Mesendoderm (in vitro differentiated cells): ENCODE data around the gene PANK1.

Source experiments
- DNase-seq: peaks from one replicate; pipeline ENCODE4 v3.0.0; 2013
- H2AK5ac ChIP-seq: 2 replicates; pipeline ENCODE4 v1.6.1; 2013; ENCODE audit warnings: low read length, inconsistent platforms
- H2BK120ac ChIP-seq: 2 replicates; pipeline ENCODE4 v1.6.1; 2013; ENCODE audit warnings: low read depth, mild to moderate bottlenecking, low read length, moderate library complexity, mixed read lengths
- H2BK15ac ChIP-seq: replicated peaks from 2 replicates; pipeline ENCODE4 v1.6.1; 2013; ENCODE audit warnings: low read depth, mild to moderate bottlenecking, moderate library complexity
- H2BK5ac ChIP-seq: 2 replicates; pipeline ENCODE4 v1.6.1; 2013; ENCODE audit warnings: low read length, inconsistent platforms
- H3K18ac ChIP-seq: 2 replicates; pipeline ENCODE4 v1.6.1; 2013; ENCODE audit warnings: mild to moderate bottlenecking, low read length, mixed read lengths
- H3K23ac ChIP-seq: one replicate; pipeline ENCODE4 v1.6.1; 2013; ENCODE audit warnings: low read length
- H3K27ac ChIP-seq: 2 replicates; pipeline ENCODE4 v1.5.1; 2013; ENCODE audit warnings: low read depth, mild to moderate bottlenecking, inconsistent platforms, low read length, moderate library complexity
- H3K27me3 ChIP-seq: 2 replicates; pipeline ENCODE4 v1.6.1; 2013; ENCODE audit warnings: low read length, control low read depth, mild to moderate bottlenecking, inconsistent platforms; ENCODE audit not compliant: insufficient read depth, poor library complexity
- H3K36me3 ChIP-seq: 2 replicates; pipeline ENCODE4 v1.6.1; 2013; ENCODE audit warnings: low read length, inconsistent platforms; ENCODE audit not compliant: control insufficient read depth, insufficient read depth
- H3K4ac ChIP-seq: one replicate; pipeline ENCODE4 v1.6.1; 2013; ENCODE audit warnings: low read depth, mild to moderate bottlenecking, low read length, moderate library complexity
- H3K4me1 ChIP-seq: 2 replicates; pipeline ENCODE4 v1.6.1; 2013; ENCODE audit warnings: low read depth, low read length, inconsistent platforms; ENCODE audit not compliant: control insufficient read depth
- H3K4me2 ChIP-seq: 2 replicates; pipeline ENCODE4 v1.6.1; 2013; ENCODE audit warnings: low read length
- H3K4me3 ChIP-seq: 2 replicates; pipeline ENCODE4 v1.5.1; 2013; ENCODE audit warnings: mild to moderate bottlenecking, low read length
- H3K56ac ChIP-seq: one replicate; pipeline ENCODE4 v1.6.1; 2013; ENCODE audit warnings: low read length
- H3K79me1 ChIP-seq: 2 replicates; pipeline ENCODE4 v1.6.1; 2013; ENCODE audit warnings: low read length, inconsistent platforms
- H3K79me2 ChIP-seq: 2 replicates; pipeline ENCODE4 v1.6.1; 2013; ENCODE audit warnings: mild to moderate bottlenecking, low read length; ENCODE audit not compliant: control insufficient read depth, insufficient read depth
- H3K9ac ChIP-seq: 2 replicates; pipeline ENCODE4 v1.6.1; 2013; ENCODE audit warnings: low read length, inconsistent platforms
- H4K5ac ChIP-seq: one replicate; pipeline ENCODE4 v1.6.1; 2013; ENCODE audit warnings: low read length
- H4K8ac ChIP-seq: one replicate; pipeline ENCODE4 v1.6.1; 2013; ENCODE audit warnings: low read depth, mild to moderate bottlenecking, control low read depth, low read length, moderate library complexity
- WGBS: extraction: QIAGEN DNeasy Blood & Tissue Kit; methylation state at CpG from one replicate; pipeline ENCODE4 v1.1.7; 2013; ENCODE audit warnings: low lambda C conversion rate, missing lambda C conversion rate; ENCODE audit not compliant: insufficient coverage; ENCODE audit errors: extremely low coverage; 5-methylcytosine and 5-hydroxymethylcytosine counted together

The PANK1 gene

DNA sequence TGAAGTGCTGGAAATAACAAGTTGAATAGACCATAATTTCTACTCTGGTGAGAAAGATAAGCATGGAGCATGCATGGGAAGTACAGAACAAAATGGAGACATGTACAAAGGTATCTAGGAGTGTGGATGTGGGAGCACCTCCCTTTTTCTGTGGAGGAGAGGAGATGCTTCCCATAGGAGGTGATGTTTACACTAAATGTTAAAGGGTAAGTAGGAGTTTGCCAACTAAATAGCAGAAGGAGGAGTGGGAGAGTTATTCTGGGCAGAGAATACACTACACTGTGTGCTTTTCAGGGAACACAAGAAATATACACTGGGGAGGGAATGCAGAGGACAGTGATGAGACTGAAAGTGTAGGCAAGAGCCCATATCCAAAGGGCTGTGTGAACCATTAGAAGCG, 21.1 kb upstream of the PANK1 start:
- Histone ChIP-seq H2BK120ac (no peak overlapping the region), H3K27me3 (no peaks in the 10 kb centered on the region), H2BK15ac (no peak overlapping the region), H4K5ac (no peak overlapping the region), H3K36me3 (no peaks in the 10 kb centered on the region), H3K18ac (no peak overlapping the region), H3K4me2 (no peak overlapping the region), H3K56ac (no peak overlapping the region), H2AK5ac (no peak overlapping the region), H3K23ac (no peak overlapping the region), H3K9ac (no peak overlapping the region), H3K4me3 (no peak overlapping the region), H4K8ac (no peak overlapping the region), H3K79me1 (no peaks in the 10 kb centered on the region), H3K4me1 (no peaks in the 10 kb centered on the region), H3K27ac (no peak overlapping the region), H3K79me2 (no peaks in the 10 kb centered on the region), H3K4ac (no peak overlapping the region), H2BK5ac (no peak overlapping the region)
- WGBS = no CpG with 5 or more reads among the region's 1 CpG
- no peak for DNase-seq

DNA sequence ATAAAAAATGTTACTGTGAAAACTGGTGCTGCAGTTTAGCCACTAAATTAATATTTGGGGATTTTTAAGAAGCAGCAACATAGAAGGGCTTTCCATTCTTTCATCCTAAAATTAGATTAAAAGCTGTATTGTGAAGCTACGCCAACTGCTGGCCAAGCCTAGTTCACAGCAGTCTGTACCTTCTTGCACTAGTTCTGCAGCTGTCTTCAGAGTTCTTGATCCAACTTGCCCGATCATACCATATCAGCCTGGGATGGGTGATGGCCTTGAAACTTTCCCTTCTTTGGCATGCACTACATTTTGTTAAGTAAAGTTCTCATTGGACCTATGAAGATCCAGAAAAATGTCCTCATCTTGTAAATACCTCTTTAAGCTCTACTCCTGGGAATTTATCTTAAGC, 20.3 kb upstream of the PANK1 start:
- Histone ChIP-seq H2BK5ac (no peak overlapping the region), H3K36me3 (no peaks in the 10 kb centered on the region), H3K23ac (no peak overlapping the region), H3K4me3 (no peak overlapping the region), H4K8ac (no peak overlapping the region), H2BK15ac (no peak overlapping the region), H3K79me2 (no peaks in the 10 kb centered on the region), H3K4me1 (no peaks in the 10 kb centered on the region), H3K79me1 (no peaks in the 10 kb centered on the region), H3K27ac (no peak overlapping the region), H3K18ac (no peak overlapping the region), H3K4ac (no peak overlapping the region), H3K9ac (no peak overlapping the region), H2AK5ac (no peak overlapping the region), H2BK120ac (no peak overlapping the region), H3K56ac (no peak overlapping the region), H3K27me3 (no peaks in the 10 kb centered on the region), H4K5ac (no peak overlapping the region), H3K4me2 (no peak overlapping the region)
- no peak for DNase-seq
- no CpG with 5 or more reads among the region's 2 CpGs for WGBS

DNA sequence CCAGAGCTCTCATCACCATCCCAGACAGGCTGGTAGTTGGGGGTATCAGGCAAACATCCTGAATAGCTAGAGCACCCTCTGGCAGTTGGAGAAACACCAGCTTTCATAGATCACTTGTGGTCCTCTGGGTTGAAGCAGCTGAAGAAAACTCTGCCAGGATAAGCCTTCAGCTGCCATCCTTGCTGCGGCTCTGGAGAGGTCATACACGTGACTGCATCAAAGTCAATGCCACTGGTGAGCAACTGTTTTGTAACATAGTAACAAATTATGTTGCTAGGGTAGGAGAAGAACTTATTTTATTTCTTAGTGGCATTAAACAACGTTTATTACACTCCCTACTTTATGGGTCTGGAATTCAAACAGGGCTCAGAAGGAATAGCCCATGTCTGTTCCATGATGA, 19.2 kb upstream of the PANK1 start:
- Histone ChIP-seq H3K18ac (no peak overlapping the region), H3K4ac (no peak overlapping the region), H3K79me2 (no peaks in the 10 kb centered on the region), H2BK15ac (no peak overlapping the region), H3K4me3 (no peak overlapping the region), H3K27ac (no peak overlapping the region), H3K36me3 (no peaks in the 10 kb centered on the region), H2AK5ac (no peak overlapping the region), H4K8ac (no peak overlapping the region), H3K9ac (no peak overlapping the region), H3K27me3 (no peaks in the 10 kb centered on the region), H3K4me1 (no peaks in the 10 kb centered on the region), H3K79me1 (no peaks in the 10 kb centered on the region), H2BK5ac (no peak overlapping the region), H3K23ac (no peak overlapping the region), H4K5ac (no peak overlapping the region), H3K4me2 (no peak overlapping the region), H3K56ac (no peak overlapping the region), H2BK120ac (no peak overlapping the region)
- WGBS = no CpG with 5 or more reads among the region's 3 CpGs
- DNase-seq = no peak

- Histone ChIP-seq H3K79me1 (no peaks in the 10 kb centered on the region), H3K4me2 (no peak overlapping the region), H3K36me3 (no peaks in the 10 kb centered on the region), H4K8ac (no peak overlapping the region), H3K4ac (no peak overlapping the region), H3K79me2 (no peaks in the 10 kb centered on the region), H3K4me3 (no peak overlapping the region), H3K27ac (no peak overlapping the region), H3K4me1 (no peaks in the 10 kb centered on the region), H4K5ac (no peak overlapping the region), H3K23ac (no peak overlapping the region), H2BK5ac (no peak overlapping the region), H3K9ac (no peak overlapping the region), H3K56ac (no peak overlapping the region), H2BK120ac (no peak overlapping the region), H3K27me3 (no peaks in the 10 kb centered on the region), H3K18ac (no peak overlapping the region), H2AK5ac (no peak overlapping the region), H2BK15ac (no peak overlapping the region)
- no CpG with 5 or more reads among the region's 3 CpGs for WGBS
- no peak for DNase-seq
Measured at GRCh38 chr10:89663144-89663543, 18.1 kb upstream of the PANK1 start.

GRCh38 chr10:89662596-89662995, 17.6 kb upstream of the PANK1 start:
- H3K27ac ChIP-seq = no peak overlapping the region
- H2AK5ac ChIP-seq = no peak overlapping the region
- H3K56ac ChIP-seq = no peak overlapping the region
- no peak overlapping the region for H3K23ac ChIP-seq
- H2BK5ac ChIP-seq = no peak overlapping the region
- H4K8ac ChIP-seq = no peak overlapping the region
- no peaks in the 10 kb centered on the region for H3K79me1 ChIP-seq
- no peaks in the 10 kb centered on the region for H3K36me3 ChIP-seq
- H3K4me2 ChIP-seq = no peak overlapping the region
- no CpG with 5 or more reads among the region's 2 CpGs for WGBS
- no peak overlapping the region for H3K4ac ChIP-seq
- H3K9ac ChIP-seq = no peak overlapping the region
- H3K4me1 ChIP-seq = no peaks in the 10 kb centered on the region
- H4K5ac ChIP-seq = no peak overlapping the region
- no peak overlapping the region for H3K18ac ChIP-seq
- no peaks in the 10 kb centered on the region for H3K27me3 ChIP-seq
- H3K79me2 ChIP-seq = no peaks in the 10 kb centered on the region
- H2BK15ac ChIP-seq = no peak overlapping the region
- DNase-seq = no peak
- no peak overlapping the region for H3K4me3 ChIP-seq
- no peak overlapping the region for H2BK120ac ChIP-seq
